ENCODE data around the gene MYO7B.

DNA sequence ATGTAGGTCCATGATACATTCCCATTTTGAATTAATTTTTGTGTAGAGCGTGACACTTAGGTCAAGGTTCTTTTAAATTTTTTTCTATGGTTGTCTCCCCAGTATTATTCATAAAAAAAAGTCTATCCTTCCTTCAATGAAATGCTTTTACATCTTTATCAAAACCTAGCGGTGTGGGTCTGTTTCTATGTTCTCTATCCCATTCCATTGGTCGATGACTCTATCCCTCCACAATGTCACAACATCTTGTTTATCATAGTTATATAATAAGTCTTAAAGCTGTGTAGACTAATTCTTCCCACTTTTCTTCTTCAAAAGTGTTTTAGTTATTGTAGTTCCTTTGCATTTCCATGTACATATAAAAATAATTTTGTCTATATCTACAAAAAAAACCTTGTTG is 63.2 kb downstream of the MYO7B start:
- TF ChIP-seq, protein P1, sequence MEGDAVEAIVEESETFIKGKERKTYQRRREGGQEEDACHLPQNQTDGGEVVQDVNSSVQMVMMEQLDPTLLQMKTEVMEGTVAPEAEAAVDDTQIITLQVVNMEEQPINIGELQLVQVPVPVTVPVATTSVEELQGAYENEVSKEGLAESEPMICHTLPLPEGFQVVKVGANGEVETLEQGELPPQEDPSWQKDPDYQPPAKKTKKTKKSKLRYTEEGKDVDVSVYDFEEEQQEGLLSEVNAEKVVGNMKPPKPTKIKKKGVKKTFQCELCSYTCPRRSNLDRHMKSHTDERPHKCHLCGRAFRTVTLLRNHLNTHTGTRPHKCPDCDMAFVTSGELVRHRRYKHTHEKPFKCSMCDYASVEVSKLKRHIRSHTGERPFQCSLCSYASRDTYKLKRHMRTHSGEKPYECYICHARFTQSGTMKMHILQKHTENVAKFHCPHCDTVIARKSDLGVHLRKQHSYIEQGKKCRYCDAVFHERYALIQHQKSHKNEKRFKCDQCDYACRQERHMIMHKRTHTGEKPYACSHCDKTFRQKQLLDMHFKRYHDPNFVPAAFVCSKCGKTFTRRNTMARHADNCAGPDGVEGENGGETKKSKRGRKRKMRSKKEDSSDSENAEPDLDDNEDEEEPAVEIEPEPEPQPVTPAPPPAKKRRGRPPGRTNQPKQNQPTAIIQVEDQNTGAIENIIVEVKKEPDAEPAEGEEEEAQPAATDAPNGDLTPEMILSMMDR (IDR thresholded peaks at IDR 0.05) = no peak
- no peak for TF ChIP-seq POLR2A (IDR thresholded peaks at IDR 0.05)

All from breast epithelium (tissue), 3 donors.